RPMI8226 (cell line): ENCODE results near the gene HRK.

Experiments used
- DNase-seq: peaks from one replicate; pipeline ENCODE4 v3.0.0-alpha.2; 2015

HRK gene

GRCh38 chr12:116864371-116865160 is 16.7 kb downstream of the HRK start:
- DNase-seq = no peak

DNA sequence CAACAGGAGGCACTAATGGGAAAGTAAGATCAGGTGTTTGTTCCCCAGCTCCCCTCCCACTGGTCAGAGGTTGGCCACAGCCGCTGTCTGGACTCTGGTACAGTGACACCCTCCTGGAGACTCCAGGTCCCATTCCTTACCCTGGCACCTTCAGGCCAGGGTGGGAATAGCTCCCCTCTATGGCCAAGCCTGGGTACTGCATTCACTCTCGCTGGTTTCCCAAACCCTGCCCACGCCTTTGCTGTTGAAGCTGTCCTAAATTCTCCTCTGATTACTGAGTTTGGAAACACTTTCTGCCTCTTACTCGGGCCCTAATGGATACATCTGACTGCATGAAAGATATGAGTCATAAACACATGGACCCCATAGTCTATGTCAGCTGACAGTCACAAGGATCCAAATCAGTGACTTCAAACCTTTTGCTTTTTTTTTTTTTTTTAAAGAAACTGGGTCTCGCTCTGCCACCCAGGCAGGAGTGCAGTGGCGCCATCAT is 17.9 kb downstream of the HRK start:
- DNase-seq = no peak

DNA sequence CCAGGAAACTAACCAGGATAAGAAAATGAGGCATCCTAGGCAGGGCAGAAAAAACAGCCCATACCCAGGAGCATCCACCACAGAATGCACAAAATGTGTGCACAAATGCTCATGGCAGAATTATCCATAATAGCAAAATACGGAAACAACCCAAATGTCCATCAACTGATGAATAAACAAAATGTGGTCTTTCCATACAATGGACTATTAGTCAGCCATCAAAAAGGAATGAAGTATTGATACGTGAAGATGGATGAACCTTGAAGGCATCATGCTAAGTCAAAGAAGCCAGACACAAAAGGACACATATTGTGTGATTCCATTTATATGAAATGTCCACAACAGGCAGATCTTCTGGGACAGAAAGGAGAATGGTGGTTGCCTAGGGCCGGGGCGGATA is 19.1 kb downstream of the HRK start:
- no peak for DNase-seq

DNA sequence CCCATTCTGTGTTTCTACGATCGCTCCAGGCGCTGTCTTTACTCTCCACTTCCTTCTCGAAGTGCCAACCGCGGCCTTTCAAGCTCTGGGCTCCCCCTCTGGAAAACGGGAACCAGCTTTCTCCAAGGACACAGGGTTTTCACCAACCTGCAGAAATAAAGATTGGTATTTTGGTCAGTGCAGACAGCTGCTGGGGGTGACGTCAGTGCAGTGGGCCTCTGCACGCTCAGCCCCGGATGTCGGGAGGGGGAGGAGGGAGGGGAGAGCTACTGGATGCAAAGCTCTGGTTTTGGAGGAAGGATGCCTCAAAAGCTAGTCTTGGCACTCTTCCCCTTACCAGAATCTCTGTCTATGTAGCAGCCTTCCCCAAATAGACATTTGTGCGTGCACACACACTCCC is 19.9 kb downstream of the HRK start:
- DNase-seq = peak; percentile 87

DNA sequence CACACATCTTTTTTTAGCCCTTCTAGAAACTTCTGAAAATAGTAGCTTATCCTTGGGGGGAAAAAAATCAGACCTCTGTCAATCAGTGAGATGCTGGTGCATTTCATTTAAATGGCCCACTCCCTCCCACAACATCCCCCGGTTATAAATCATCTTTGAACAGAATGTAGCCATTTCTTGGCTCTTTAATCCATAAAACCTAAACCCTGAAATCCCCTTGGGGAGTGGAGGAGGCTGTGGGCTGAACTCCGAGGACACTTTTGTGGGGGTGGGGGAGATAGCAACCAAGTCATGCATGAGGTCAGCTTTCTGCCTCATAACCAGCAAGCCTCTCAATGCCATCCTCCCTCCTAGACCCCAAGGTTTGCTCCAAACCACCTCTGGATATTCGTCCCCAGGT is 21.0 kb downstream of the HRK start:
- no peak for DNase-seq

GRCh38 chr12:116859079-116859478 is 22.2 kb downstream of the HRK start:
- DNase-seq = no peak

- no peak for DNase-seq
Observed at GRCh38 chr12:116856729-116857128, 24.5 kb downstream of the HRK start.

GRCh38 chr12:116855744-116856470 is 25.3 kb downstream of the HRK start:
- DNase-seq = no peak

DNA sequence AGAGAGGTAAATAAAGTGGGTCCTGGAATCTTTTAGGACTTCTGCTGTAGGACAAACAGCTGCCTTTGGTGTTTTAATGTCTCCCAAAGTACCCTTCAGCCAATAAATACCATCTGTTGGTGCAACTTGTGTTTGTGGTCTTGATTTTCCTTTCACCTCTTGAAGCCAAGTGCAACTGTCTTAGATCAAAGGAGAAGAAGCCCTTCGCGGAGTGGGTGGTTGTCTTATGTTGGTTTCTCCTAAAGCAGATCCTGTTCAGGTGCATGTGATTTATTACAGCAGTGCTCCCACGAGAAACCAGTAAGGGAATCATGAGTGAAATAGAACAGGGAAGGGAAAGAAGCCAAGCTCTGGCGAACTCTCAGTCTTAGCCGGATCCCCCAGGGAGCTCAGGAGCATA is 27.7 kb downstream of the HRK start:
- no peak for DNase-seq

- no peak for DNase-seq
Observed at GRCh38 chr12:116852303-116852702, 28.9 kb downstream of the HRK start.

DNA sequence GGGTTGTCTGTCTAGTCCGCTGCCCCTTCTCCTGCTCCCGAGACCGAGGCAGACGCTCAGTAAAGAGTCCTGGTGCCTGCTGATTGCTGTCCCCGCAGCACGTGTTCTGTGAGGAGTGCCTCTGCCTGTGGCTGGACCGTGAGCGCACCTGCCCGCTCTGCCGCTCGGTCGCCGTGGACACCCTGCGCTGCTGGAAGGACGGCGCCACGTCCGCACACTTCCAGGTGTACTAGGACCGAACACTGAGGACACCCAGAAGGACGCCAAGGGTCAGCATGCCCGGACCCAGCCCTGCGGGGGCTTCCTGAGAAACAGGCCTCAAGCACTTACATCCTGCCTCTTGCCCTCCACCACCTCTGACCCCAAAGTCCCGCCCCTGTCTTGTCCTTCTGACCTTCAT is 32.0 kb downstream of the HRK start:
- no peak for DNase-seq

DNA sequence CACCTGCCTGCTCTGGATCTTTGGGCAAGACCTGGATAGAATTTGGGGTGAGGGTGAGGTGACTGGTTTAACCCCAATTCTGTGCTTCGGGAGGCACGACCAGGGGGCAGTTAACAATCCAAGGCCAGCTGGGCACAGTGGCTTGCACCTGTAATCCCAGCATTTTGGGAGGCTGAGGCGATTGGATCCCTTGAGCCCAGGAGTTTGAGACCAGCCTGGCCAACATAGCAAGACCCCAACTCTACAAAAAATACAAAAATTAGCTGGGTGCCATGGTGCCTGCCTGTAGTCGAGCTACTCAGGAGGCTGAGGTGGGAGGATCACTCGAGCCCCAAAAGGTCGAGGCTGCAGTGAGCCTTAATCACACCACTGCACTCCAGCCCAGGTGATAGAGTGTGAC is 38.2 kb downstream of the HRK start:
- DNase-seq = no peak

DNA sequence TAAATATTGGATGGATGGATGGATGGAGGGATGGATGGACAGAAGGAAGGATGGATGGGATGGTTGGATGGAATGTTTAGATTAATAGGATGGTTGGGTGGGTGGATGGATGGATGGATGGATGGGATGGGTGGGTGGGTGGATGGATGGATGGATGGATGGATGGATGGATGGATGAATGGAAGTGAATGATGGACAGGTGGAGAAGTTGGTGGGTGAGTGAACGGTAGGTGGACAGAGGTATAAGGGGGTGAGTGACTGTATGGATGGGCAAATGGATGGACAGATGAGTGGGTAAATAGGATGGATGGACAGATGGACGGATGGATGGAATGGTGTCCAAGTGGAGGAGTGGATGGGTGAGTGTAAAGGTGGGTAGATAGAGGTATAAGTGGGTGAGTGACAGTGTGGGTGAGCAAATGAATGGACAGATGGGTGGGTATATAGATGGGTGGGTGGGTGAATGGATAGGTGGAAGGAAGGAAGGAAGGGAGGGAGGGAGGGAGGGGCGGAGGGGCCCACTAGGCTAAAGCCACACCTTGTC is 41.9 kb downstream of the HRK start:
- DNase-seq = no peak

- DNase-seq = no peak
Observed at GRCh38 chr12:116838365-116838764, 42.9 kb downstream of the HRK start.

GRCh38 chr12:116837097-116837496 is 44.1 kb downstream of the HRK start:
- no peak for DNase-seq

- DNase-seq = no peak
Observed at GRCh38 chr12:116835484-116835883, 45.8 kb downstream of the HRK start.

DNA sequence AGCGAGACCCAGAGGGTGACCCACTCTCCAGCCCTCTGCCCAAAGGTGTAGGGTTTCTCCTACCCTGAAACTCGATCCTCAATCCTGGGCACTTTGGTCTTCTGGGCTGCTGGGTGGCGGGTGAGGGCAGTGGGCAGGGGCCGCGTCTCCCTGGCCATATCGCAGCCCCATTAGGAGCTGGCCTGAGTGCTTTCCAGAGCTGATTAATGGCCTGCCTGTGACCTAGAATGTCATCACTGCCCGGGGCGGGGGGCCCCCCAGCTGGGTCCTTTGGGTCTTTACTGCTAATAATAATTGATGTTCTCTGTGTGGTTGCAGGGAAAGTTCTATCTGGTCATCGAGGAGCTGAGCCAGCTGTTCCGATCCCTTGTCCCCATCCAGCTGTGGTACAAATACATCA is 47.8 kb downstream of the HRK start:
- no peak for DNase-seq

- no peak for DNase-seq
Observed at GRCh38 chr12:116832353-116832752, 48.9 kb downstream of the HRK start.

DNA sequence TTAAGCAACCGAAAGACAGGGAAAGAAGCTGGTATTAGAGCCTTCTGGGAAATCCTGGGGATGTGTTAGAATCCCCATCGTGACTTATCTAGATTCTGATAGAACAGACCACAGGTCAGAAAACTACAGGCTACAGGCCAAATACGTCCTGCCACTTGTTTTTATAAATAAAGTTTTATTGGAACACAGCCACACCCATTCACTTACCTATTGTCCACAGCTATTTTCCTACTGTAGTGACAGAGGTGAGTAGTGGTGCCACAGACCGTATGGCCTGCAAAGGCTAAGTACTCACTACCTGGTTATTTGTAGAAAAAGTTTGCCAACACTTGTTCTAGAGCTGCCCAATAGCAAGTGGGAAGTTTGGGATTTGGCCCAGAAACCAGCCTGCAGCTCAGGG is 53.8 kb downstream of the HRK start:
- DNase-seq = no peak

DNA sequence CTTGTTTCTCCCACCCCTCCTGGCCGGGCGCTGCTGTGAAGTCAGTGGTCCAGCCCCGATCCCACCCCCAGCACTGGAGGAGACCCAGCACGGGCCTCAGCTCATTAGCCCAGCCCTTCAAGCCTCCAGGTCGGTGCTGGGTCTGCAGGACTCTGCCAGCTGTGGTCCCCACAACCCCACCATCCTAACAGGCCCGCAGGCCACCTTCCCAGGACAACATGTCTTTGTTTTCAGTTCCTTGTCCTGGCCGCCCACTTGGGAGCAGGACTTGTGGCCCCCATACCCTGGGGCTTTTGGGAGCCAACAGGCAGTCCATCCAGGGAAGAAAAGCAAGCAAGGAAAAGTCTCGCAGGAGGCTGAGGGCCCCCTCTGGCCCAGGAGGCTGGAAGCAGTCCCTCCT is 60.0 kb downstream of the HRK start:
- DNase-seq = no peak

GRCh38 chr12:116820064-116820656 is 61.1 kb downstream of the HRK start:
- DNase-seq = no peak

DNA sequence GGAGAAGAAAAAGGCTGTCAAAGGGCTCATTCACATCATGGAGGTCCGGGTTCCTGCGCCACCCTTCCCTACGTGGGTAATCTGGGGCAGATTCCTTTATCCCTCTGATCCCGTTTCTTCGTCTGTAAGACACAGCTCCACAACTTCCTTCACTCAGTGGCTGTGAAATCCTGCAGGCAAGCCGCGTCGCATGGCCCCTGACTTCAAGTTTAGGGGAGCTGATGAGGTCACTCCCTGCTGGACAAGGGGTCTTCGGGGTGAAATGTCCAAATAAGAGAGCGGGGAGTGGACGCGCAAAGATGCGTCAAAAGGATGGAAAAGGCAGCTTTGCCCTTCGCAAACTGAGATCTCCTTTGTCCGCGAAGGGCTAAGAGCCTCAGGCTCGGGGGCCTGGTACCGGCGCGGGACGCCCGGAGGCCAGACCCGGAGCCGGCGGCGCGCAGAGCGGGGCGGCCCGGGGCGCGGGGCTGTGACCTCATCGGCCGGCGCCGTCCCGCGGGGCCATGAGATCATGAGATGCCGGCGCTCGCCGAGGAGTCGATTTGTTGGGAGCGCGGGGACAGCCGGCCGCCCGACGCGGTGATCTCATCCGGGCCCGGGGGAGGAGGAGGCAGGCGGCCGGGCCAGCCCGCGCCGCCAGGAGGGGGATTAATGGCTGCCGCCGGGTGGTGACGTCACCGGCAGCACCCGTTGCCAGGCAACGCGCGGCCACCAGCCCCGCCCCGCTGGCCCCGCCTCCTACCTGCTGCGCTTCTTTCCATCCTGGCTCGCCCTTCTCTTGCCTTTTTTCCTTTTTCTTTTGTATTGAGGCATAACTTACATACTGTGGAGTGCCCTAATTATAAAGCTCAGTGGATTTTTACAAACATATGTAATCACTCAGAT is 62.1 kb downstream of the HRK start:
- DNase-seq = peak; percentile 93
